Ishikawa (cell line): Measurements from ENCODE around the gene TADA3.

Experiments
- TEAD4 ChIP-seq: IDR thresholded peaks from 2 replicates; pipeline ENCODE4 v1.6.1; 2012
- TF ChIP-seq, protein P1 (sequence below): IDR thresholded peaks from 2 replicates; pipeline ENCODE4 v1.6.1; 2012; ENCODE audit warnings: low read depth, mild to moderate bottlenecking

DNA sequence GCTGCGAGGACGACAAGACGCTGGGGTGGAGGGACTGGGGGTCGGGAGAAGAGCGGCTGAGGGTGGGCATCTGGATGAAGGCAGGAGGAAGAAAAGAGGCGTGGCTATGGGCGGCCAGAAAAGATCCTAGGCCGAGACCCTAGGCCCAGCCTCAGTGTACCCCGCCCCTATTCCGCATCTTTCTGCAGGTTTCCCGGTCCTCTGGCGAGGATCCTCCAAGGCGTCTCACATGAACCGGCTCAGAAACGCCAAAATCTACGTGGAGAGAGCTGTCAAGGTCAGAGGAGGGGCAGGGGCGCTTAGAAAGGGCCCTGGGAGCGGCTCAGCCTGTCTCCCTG lies 18.1 kb upstream of the TADA3 start:
- no peak for TF ChIP-seq TEAD4
- TF ChIP-seq, protein P1, sequence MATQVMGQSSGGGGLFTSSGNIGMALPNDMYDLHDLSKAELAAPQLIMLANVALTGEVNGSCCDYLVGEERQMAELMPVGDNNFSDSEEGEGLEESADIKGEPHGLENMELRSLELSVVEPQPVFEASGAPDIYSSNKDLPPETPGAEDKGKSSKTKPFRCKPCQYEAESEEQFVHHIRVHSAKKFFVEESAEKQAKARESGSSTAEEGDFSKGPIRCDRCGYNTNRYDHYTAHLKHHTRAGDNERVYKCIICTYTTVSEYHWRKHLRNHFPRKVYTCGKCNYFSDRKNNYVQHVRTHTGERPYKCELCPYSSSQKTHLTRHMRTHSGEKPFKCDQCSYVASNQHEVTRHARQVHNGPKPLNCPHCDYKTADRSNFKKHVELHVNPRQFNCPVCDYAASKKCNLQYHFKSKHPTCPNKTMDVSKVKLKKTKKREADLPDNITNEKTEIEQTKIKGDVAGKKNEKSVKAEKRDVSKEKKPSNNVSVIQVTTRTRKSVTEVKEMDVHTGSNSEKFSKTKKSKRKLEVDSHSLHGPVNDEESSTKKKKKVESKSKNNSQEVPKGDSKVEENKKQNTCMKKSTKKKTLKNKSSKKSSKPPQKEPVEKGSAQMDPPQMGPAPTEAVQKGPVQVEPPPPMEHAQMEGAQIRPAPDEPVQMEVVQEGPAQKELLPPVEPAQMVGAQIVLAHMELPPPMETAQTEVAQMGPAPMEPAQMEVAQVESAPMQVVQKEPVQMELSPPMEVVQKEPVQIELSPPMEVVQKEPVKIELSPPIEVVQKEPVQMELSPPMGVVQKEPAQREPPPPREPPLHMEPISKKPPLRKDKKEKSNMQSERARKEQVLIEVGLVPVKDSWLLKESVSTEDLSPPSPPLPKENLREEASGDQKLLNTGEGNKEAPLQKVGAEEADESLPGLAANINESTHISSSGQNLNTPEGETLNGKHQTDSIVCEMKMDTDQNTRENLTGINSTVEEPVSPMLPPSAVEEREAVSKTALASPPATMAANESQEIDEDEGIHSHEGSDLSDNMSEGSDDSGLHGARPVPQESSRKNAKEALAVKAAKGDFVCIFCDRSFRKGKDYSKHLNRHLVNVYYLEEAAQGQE, result no peak
